Parathyroid adenoma (tissue), 2 donors: ENCODE measurements around the gene TRABD2B.

Source experiments
- H2AFZ ChIP-seq: fragments of 300-600 bp; sonication (generic); one replicate; pipeline ENCODE4 v1.7.0; 2017; ENCODE audit warnings: antibody characterized with exemption, mild to moderate bottlenecking
- H3K27ac ChIP-seq: fragments of 300-600 bp; sonication (generic); one replicate; pipeline ENCODE4 v1.7.0; 2017
- H3K27me3 ChIP-seq: fragments of 300-600 bp; sonication (generic); one replicate; pipeline ENCODE4 v1.7.0; 2017; ENCODE audit warnings: low read length; ENCODE audit not compliant: control insufficient read depth, insufficient read depth
- H3K36me3 ChIP-seq: fragments of 300-600 bp; sonication (generic); one replicate; pipeline ENCODE4 v1.7.0; 2017; ENCODE audit warnings: low read length; ENCODE audit not compliant: control insufficient read depth, insufficient read depth
- H3K4me1 ChIP-seq: fragments of 300-600 bp; sonication (generic); one replicate; pipeline ENCODE4 v1.7.0; 2017; ENCODE audit warnings: control low read depth
- H3K4me2 ChIP-seq: fragments of 300-600 bp; sonication (generic); one replicate; pipeline ENCODE4 v1.7.0; 2017; ENCODE audit warnings: low read length
- H3K4me3 ChIP-seq: fragments of 300-600 bp; sonication (generic); one replicate; pipeline ENCODE4 v1.7.0; 2017; ENCODE audit warnings: low read depth, low read length
- H3K79me2 ChIP-seq: fragments of 300-600 bp; sonication (generic); one replicate; pipeline ENCODE4 v1.7.0; 2017; ENCODE audit warnings: control low read depth
- H3K9ac ChIP-seq: fragments of 300-600 bp; sonication (generic); one replicate; pipeline ENCODE4 v1.7.0; 2017; ENCODE audit warnings: mild to moderate bottlenecking
- H3K9me3 ChIP-seq: fragments of 300-600 bp; sonication (generic); one replicate; pipeline ENCODE4 v1.7.0; 2017; ENCODE audit warnings: low read length; ENCODE audit not compliant: control insufficient read depth
- CTCF ChIP-seq: fragments of 300-600 bp; sonication (generic); IDR thresholded peaks from one replicate; pipeline ENCODE4 v1.7.0; 2017; ENCODE audit warnings: antibody characterized with exemption, mild to moderate bottlenecking
- donor health status: primary hyperparathyroidism.

TRABD2B gene

GRCh38 chr1:47764461-47765046 is 232.6 kb downstream of the TRABD2B start:
- Histone ChIP-seq H3K79me2 (no peaks in the 10 kb centered on the region), H3K27me3 (no peaks in the 10 kb centered on the region), H3K27ac (no peak overlapping the region), H2AFZ (no peak overlapping the region), H3K9me3 (no peaks in the 10 kb centered on the region), H3K4me2 (no peak overlapping the region), H3K9ac (no peak overlapping the region), H3K4me1 (no peaks in the 10 kb centered on the region), H3K4me3 (no peak overlapping the region), H3K36me3 (no peaks in the 10 kb centered on the region)
- TF ChIP-seq CTCF, result no peak

- H3K79me2 ChIP-seq, result no peaks in the 10 kb centered on the region
- H3K4me3 ChIP-seq, result no peak overlapping the region
- no peaks in the 10 kb centered on the region for H3K9me3 ChIP-seq
- H3K4me2 ChIP-seq, result no peak overlapping the region
- no peak for TF ChIP-seq CTCF
- no peak overlapping the region for H3K9ac ChIP-seq
- no peaks in the 10 kb centered on the region for H3K27me3 ChIP-seq
- no peak overlapping the region for H2AFZ ChIP-seq
- no peaks in the 10 kb centered on the region for H3K36me3 ChIP-seq
- H3K27ac ChIP-seq, result no peak overlapping the region
- no peaks in the 10 kb centered on the region for H3K4me1 ChIP-seq
Observed at GRCh38 chr1:47763591-47764171, 233.5 kb downstream of the TRABD2B start.

- H3K4me1 ChIP-seq, result no peaks in the 10 kb centered on the region
- H3K27me3 ChIP-seq, result no peaks in the 10 kb centered on the region
- no peak overlapping the region for H3K4me3 ChIP-seq
- no peaks in the 10 kb centered on the region for H3K9me3 ChIP-seq
- H3K4me2 ChIP-seq, result no peak overlapping the region
- H3K36me3 ChIP-seq, result no peaks in the 10 kb centered on the region
- no peak overlapping the region for H3K27ac ChIP-seq
- no peaks in the 10 kb centered on the region for H3K79me2 ChIP-seq
- H3K9ac ChIP-seq, result no peak overlapping the region
- TF ChIP-seq CTCF, result no peak
- H2AFZ ChIP-seq, result no peak overlapping the region
Observed at GRCh38 chr1:47761974-47762373, 235.2 kb downstream of the TRABD2B start.

GRCh38 chr1:47761201-47761930 is 235.8 kb downstream of the TRABD2B start:
- Histone ChIP-seq H2AFZ (no peak overlapping the region), H3K4me2 (no peak overlapping the region), H3K27me3 (no peaks in the 10 kb centered on the region), H3K4me3 (no peak overlapping the region), H3K36me3 (no peaks in the 10 kb centered on the region), H3K9me3 (no peaks in the 10 kb centered on the region), H3K27ac (no peak overlapping the region), H3K9ac (no peak overlapping the region), H3K79me2 (no peaks in the 10 kb centered on the region), H3K4me1 (no peaks in the 10 kb centered on the region)
- TF ChIP-seq CTCF, result no peak
